Fibroblast of the aortic adventitia (primary cell): ENCODE data around the gene HOXB4. TPM values are rescaled to one million over a fixed set of nuclear protein-coding genes. Genes with fewer than 3 reads are reported as not detected.

Experiments used
- DNase-seq: peaks from one replicate; pipeline ENCODE4 v3.0.0-alpha.2; 2010; ENCODE audit warnings: low read depth
- H3K4me3 ChIP-seq: 2 replicates; pipeline ENCODE4 v1.5.1; 2011; ENCODE audit warnings: low read depth, mild to moderate bottlenecking, control low read depth, low read length, moderate library complexity
- total RNA-seq: library from RNA; depleted of rRNA; stranded (reverse); fragments of >200 nt; gene quantifications from 2 replicates; pipeline ENCODE4 v1.2.3, GENCODE V29; 2012; ENCODE audit warnings: low replicate concordance
- TF ChIP-seq, protein P1 (sequence below): IDR thresholded peaks from 2 replicates; pipeline ENCODE4 v1.5.1; 2011; ENCODE audit warnings: mild to moderate bottlenecking, low read length, control low read depth, inconsistent platforms; ENCODE audit not compliant: insufficient read depth

The HOXB4 gene
- total RNA-seq, 1 donor, result 3.8 TPM

DNA sequence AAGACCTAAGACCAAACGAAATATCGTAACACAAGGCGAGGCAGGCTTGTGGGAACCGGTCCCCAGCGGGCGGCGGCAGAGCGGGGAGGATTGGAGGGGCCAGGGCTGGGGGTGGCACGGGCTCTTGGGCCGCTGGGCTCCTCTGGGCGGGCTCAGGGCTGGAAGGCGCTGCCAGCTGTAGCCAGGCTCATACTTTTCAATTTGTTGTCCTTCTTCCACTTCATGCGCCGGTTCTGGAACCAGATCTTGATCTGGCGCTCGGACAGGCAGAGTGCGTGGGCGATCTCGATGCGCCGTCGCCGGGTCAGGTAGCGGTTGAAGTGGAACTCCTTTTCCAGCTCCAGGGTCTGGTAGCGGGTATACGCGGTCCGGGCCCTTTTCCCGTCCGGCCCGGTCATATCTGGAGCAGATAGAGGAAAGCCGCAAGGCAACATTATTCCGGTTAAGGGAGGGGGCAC is 13.9 kb upstream of the HOXB4 start:
- TF ChIP-seq, protein P1, sequence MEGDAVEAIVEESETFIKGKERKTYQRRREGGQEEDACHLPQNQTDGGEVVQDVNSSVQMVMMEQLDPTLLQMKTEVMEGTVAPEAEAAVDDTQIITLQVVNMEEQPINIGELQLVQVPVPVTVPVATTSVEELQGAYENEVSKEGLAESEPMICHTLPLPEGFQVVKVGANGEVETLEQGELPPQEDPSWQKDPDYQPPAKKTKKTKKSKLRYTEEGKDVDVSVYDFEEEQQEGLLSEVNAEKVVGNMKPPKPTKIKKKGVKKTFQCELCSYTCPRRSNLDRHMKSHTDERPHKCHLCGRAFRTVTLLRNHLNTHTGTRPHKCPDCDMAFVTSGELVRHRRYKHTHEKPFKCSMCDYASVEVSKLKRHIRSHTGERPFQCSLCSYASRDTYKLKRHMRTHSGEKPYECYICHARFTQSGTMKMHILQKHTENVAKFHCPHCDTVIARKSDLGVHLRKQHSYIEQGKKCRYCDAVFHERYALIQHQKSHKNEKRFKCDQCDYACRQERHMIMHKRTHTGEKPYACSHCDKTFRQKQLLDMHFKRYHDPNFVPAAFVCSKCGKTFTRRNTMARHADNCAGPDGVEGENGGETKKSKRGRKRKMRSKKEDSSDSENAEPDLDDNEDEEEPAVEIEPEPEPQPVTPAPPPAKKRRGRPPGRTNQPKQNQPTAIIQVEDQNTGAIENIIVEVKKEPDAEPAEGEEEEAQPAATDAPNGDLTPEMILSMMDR, result no peak
- DNase-seq, result no peak
- H3K4me3 ChIP-seq, result peak overlapping the region; percentile 41

DNA sequence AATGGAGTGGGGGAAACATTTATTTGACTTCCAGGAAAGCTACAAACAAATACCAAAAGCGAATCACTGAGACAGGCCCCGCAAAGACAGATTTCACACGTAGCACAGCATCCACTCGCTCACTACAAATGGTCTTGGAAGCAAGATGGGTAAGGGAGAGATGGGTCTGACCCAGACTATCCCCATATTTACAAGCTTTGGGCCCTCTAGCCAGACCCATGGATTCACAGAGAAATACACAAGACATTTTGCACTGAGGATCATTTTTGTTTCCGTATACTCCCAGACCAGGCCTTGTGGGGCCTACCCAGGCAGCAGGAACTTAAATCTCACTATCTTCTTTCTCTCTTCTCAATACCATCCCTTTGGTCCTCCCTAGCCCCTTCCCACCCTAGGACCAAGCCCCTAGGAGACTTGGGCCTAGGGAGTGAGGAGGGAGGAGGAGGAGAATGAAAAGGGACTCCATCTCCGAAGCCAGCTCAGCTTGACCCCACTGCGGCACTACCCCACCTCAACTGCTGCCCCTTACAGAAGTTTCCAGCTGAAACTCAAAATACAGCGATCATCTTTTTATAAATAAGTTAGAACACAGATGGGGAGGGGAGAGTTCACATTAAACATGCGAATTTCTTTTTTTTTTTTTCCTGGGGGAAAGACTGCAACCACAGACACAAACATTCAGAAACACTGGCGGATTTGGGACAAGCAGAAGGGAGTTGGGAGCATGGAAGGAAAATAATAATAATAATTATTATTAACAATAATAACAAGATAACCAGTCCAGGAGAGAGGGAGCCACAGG is 13.3 kb upstream of the HOXB4 start:
- TF ChIP-seq, protein P1, result no peak
- no peak for DNase-seq
- H3K4me3 ChIP-seq, result no peak overlapping the region

DNA sequence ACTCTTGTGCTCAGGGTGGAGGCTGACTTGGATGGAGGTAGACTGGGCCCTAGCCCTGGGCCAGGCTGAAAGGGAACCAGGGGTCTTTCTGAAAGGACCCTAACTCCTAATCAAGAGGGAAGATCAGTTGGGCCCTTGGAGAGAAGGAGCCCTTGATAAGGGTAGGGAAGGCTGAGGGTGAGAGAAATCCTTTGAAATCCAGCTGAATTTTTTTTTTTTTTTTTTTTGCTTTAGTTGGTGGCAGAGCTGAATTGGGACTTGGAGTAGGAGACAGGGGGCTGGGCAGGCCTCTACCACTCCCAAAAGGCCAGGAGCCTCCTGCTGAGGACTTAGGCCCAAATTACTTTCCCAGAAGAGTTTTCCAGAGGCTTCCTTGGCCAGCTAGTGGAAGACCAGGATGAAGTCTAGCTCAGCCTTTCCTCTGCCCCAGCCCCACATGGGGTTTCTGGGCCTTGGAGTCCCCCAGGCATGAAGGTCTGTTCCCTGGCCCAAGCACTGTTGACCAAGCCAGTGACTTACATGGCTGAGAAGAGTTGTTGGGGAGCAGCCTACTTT is 12.5 kb upstream of the HOXB4 start:
- DNase-seq, result no peak
- TF ChIP-seq, protein P1, result no peak
- no peak overlapping the region for H3K4me3 ChIP-seq

DNA sequence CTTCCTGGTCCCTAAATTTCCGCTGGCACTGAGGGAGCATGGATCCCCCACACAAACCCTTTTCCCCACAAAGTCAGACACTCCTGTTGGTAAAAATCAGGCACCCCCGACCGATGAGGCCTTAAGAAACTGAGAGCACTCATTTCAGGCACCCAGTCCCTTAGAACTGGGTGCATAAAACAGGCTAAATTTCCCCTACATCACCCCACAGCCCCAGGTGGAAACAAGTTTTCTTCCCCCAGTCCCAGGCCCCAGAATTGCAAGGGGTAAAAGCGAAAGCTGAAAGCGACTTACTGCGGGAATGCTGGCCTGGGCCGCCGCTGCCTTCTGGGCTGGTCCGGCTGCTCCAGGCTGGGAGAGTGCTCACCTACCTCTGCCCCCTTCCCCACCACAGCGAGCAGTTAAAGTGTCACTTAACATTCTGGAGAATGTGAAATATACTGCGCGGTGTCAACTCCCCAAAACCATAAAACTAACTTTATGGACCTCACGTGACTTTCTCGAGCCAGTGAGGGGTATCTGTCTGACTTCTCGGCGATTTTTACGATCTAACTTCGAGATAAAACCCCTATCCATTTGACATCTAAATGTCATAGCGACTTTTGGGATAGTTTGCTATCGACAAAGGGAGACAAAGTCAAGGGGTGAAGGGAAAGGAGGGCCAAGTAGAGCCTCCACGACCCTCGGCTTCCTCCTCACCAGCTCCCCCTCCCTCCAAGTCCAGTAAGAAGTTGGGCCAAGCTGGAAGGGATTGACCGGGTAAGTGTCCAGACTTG is 11.9 kb upstream of the HOXB4 start, which contains the start of gene HOXB3:
Gene HOXB3, minus strand, starts transcription at position 411 of the 776 bp plus-strand sequence. CDS start 37,767 bp downstream, outside the sequence.
- TF ChIP-seq, protein P1, result no peak
- DNase-seq, result no peak
- H3K4me3 ChIP-seq, result peak within 1 kb of the TSS; percentile 5

DNA sequence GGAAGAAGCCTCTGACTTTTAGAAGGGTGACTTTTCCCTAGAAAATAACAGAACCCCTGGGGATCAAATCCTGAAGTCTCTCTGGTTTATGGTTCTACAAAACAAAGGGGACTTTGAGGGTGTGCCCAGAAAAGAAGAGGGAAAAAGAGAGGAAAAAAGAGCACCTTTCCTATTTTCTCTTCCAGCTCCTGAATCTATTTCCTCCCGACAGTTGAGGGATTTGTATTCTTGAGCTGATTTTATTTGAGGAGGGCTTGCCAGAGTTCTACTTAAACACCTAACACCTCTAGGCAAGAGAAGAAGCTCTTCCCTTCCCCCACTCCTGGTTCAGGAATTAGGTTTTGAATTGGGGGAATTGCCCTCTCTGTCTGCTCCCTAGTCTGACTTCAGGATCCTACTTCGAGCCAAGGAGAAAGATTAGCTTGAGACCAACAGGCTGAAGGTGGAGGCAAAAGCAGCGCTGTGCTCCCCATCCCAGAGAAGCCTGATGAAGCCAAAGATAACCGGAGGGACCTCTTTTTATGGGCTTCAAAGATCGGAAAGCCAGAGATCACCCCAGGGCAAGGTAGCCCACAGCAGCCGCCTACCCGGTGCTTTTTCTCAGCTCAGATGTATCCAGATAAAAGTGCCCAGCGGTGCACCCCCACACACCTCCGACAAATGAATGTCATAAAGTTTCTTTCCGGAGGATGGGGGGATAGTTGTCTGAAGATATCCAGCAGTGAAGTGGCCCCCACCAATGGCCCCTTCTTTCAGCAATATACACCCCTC is 11.1 kb upstream of the HOXB4 start:
- TF ChIP-seq, protein P1, result no peak
- H3K4me3 ChIP-seq, result no peak overlapping the region
- DNase-seq, result no peak

DNA sequence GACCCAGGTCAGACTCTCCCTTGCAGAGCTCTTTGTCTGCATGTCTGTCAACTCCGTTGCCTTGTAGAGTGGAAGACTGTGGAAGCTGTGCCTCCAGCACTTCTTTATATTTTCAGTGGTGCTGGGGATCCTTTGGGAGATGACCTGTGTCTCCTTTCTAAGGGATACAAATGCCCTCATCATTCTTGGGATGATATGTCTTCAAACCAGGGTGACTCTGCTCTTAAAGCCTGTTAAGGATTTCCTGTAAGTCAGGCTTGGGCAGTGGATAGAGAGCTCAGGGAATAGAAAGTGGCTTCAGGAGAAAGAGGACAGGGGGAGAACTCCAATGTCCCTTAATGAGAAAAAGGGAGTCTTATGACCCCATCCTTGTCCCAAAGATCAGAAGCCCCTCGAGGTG is 10.4 kb upstream of the HOXB4 start:
- no peak overlapping the region for H3K4me3 ChIP-seq
- DNase-seq, result no peak
- TF ChIP-seq, protein P1, result no peak
